Activated CD8-positive, alpha-beta T cell treated with anti-CD3 and anti-CD28 coated beads for 36 hours (primary cell): ENCODE results near the gene DISP2. TPM values are rescaled to one million over a fixed set of nuclear protein-coding genes. Genes with fewer than 3 reads are reported as not detected.
A peak's percentile ranks its signal among the peaks of the same experiment; 100 is the strongest.

Source experiments
- ATAC-seq: fragments of 200-7000 bp; cut with Tn5 transposase; one replicate; pipeline ENCODE4 v1.10.0; 2021; ENCODE audit warnings: mild to moderate bottlenecking, moderate library complexity
- CTCF ChIA-PET: fragments of 350-600 bp; sonication (Branson Sonifier 250); formaldehyde crosslinking; loops from one replicate; lab custom pipeline; 2021; ENCODE audit warnings: antibody characterized with exemption; lab: Charles Lee
- POLR2A ChIA-PET: fragments of 350-600 bp; sonication (Branson Sonifier 250); formaldehyde crosslinking; loops from one replicate; lab custom pipeline; 2021; ENCODE audit warnings: antibody characterized with exemption; lab: Charles Lee
- DNase-seq: peaks from one replicate; pipeline ENCODE4 v3.0.0-alpha.2; 2020
- H3K27ac Mint-ChIP-seq: one replicate; pipeline ENCODE4 v1.8.0; 2021; ENCODE audit warnings: mild to moderate bottlenecking, mixed read lengths
- H3K27me3 Mint-ChIP-seq: one replicate; pipeline ENCODE4 v1.8.0; 2021; ENCODE audit warnings: mixed read lengths
- H3K36me3 Mint-ChIP-seq: one replicate; pipeline ENCODE4 v1.8.0; 2021; ENCODE audit warnings: low read depth, mixed read lengths
- H3K4me1 Mint-ChIP-seq: one replicate; pipeline ENCODE4 v1.8.0; 2021; ENCODE audit warnings: low read depth, mixed read lengths
- H3K4me3 Mint-ChIP-seq: one replicate; pipeline ENCODE4 v1.8.0; 2021; ENCODE audit warnings: mild to moderate bottlenecking, moderate library complexity, mixed read lengths
- H3K9me3 Mint-ChIP-seq: one replicate; pipeline ENCODE4 v1.8.0; 2021; ENCODE audit warnings: mixed read lengths
- CTCF ChIP-seq: fragments of 200-600 bp; IDR thresholded peaks from one replicate; pipeline ENCODE4 v1.8.0; 2022; ENCODE audit warnings: antibody characterized with exemption, mild to moderate bottlenecking
- intact Hi-C: fragments of 100-400 bp; cut with micrococcal nuclease; formaldehyde crosslinking; loops from one replicate; pipeline ENCODE4 v1.10.0; 2022
- total RNA-seq, 2 experiments: library from RNA; stranded (reverse); gene quantifications; one replicate each; pipeline ENCODE4 v1.2.3, GENCODE V29; 2021

The DISP2 gene
- total RNA-seq, 2 experiments from 2014 or later, result 0.09 to 0.20 TPM

- Mint-ChIP-seq H3K27me3 (no peaks in the 10 kb centered on the region), H3K4me1 (peaks cover 23% of the 10 kb centered on the region), H3K9me3 (no peaks in the 10 kb centered on the region), H3K36me3 (peaks cover 4% of the 10 kb centered on the region), H3K27ac (peak overlapping the region; percentile 57), H3K4me3 (peak overlapping the region; percentile 41)
- no peak for TF ChIP-seq CTCF
- DNase-seq (peak; percentile 52), ATAC-seq (peak; percentile 95)
- ChIA-PET POLR2A (interaction anchor here (0.7 to 2.0 kb wide), 7 partner anchors 9 to 27 kb away, joined by 3 to 7 read pairs (median 4); partner anchors contain the start of gene KNSTRN), CTCF (interaction anchor here (0.7 to 2.9 kb wide), 10 partner anchors 9 to 119 kb away, joined by 3 to 15 read pairs (median 4); partner anchors contain the start of genes BAHD1, IVD and KNSTRN)
- intact Hi-C loops, result no loop called here
Measured at GRCh38 chr15:40398413-40398873, 40.4 kb downstream of the DISP2 start.

DNA sequence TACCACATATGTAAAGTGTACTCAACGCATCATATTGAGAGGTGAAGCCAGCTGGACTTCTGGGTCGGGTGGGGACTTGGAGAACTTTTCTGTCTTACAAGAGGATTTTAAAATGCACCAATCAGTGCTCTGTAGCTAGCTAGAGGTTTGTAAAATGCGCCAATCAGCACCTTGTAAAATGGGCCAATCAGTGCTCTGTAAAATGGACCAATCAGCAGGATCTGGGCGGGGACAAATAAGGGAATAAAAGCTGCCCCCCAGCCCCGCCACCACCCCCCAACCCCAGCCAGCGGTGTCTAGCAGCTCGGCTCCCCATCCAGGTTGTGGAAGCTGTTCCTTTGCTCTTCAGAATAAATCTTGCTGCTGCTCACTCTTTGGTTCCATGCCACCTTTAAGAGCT is 41.4 kb downstream of the DISP2 start:
- Mint-ChIP-seq H3K4me3 (no peak overlapping the region), H3K36me3 (peaks cover 2% of the 10 kb centered on the region), H3K4me1 (peaks cover 28% of the 10 kb centered on the region), H3K27me3 (no peaks in the 10 kb centered on the region), H3K27ac (no peak overlapping the region), H3K9me3 (no peaks in the 10 kb centered on the region)
- DNase-seq, result no peak
- intact Hi-C loops, result no loop called here
- ChIA-PET POLR2A (interaction anchor here (0.8 to 2.0 kb wide), 2 partner anchors 15 to 31 kb away, joined by 3 to 6 read pairs; no protein-coding TSS in a partner anchor), CTCF (interaction anchor here (0.9 to 2.9 kb wide), 3 partner anchors 8 to 62 kb away, joined by 3 to 13 read pairs (median 8); partner anchors contain the start of gene IVD)
- TF ChIP-seq CTCF, result no peak
- no peak for ATAC-seq

DNA sequence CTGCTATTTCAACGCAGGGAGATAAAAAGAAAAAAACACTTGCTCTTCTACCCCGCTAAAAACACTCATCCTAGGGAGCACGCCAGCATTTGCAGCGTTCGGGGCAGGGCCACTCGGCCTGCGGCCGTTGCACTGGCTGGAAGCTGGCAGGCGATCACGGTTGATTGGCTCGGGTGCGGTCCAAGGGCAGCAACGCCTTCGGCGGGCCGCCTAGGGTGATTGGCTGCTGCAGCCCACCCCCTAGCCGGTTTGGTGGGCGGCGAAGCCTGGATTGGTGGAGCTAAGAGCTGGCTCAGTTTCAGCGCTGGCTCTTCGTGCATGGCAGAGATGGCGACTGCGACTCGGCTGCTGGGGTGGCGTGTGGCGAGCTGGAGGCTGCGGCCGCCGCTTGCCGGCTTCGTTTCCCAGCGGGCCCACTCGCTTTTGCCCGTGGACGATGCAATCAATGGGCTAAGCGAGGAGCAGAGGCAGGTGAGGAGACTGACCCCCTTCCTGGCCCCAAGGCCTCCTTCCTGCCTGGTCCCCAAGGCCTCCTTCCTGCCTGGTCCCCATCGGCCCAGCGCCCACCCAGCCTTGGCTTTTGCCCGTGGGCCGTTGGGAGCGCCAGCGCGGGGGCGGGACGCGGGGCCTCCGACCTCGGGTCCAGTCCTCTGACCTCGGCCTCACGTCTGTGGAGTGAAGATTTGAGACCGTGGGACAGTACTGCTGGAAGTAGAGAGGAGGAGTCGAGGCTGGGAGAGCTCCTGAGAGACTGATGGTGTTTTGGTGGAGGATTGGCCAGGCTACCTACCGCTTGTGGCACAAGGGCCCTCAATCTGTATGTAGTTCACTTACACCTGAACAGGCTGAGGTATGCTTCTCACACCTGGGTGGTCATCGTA is 47.7 kb downstream of the DISP2 start, which contains the start of gene IVD:
Gene IVD (plus strand): TSS at position 295 of the 881 bp plus-strand sequence. CDS start 33 bp downstream, at position 328.
- POLR2A ChIA-PET, result interaction anchor here (0.6 to 2.1 kb wide), 14 partner anchors 9 to 120 kb away, joined by 3 to 8 read pairs (median 4); partner anchors contain the start of genes KNSTRN and PLCB2
- Mint-ChIP-seq H3K4me3 (peak within 1 kb of the TSS; percentile 77), H3K27me3 (no peaks in the 10 kb centered on the region), H3K27ac (peak within 1 kb of the TSS; percentile 95), H3K36me3 (peaks cover 30% of the 10 kb centered on the region), H3K4me1 (peaks cover 47% of the 10 kb centered on the region), H3K9me3 (no peaks in the 10 kb centered on the region)
- intact Hi-C loops, result no loop called here
- ATAC-seq, result peak; percentile 98
- DNase-seq, result peak; percentile 96
- CTCF ChIA-PET, result interaction anchor here (1.0 to 5.7 kb wide), 13 partner anchors 8 to 131 kb away, joined by 3 to 33 read pairs (median 4); partner anchors contain the start of gene BAHD1
- TF ChIP-seq CTCF, result no peak

GRCh38 chr15:40407330-40407990 is 49.4 kb downstream of the DISP2 start:
- DNase-seq (no peak), ATAC-seq (no peak)
- Mint-ChIP-seq H3K4me1 (peaks cover 47% of the 10 kb centered on the region), H3K36me3 (peaks cover 44% of the 10 kb centered on the region), H3K27ac (peak overlapping the region; percentile 61), H3K27me3 (no peaks in the 10 kb centered on the region), H3K9me3 (no peaks in the 10 kb centered on the region), H3K4me3 (peak overlapping the region; percentile 77)
- TF ChIP-seq CTCF, result no peak
- POLR2A ChIA-PET, result interaction anchor here (0.9 to 1.6 kb wide), 6 partner anchors 10 to 50 kb away, joined by 3 to 7 read pairs (median 3); partner anchors contain the start of genes DISP2 and KNSTRN
- CTCF ChIA-PET, result interaction anchor here (0.9 to 5.7 kb wide), 6 partner anchors 9 to 100 kb away, joined by 3 to 33 read pairs (median 10); partner anchors contain the start of gene PLCB2
- intact Hi-C loops, result no loop called here
